D341Med (cell line): ENCODE results near the gene DHRS7B.
A peak's percentile ranks its signal among the peaks of the same experiment; 100 is the strongest.

Experiments
- DNase-seq: peaks from one replicate; pipeline ENCODE4 v3.0.0; 2012; ENCODE audit warnings: low spot score

The DHRS7B gene

GRCh38 chr17:21239680-21240368 lies 113.1 kb downstream of the DHRS7B start:
- DNase-seq = peak; percentile 70

- no peak for DNase-seq
These were observed 113.7 kb downstream of the DHRS7B start for GRCh38 chr17:21240369-21241055.
